Endodermal cell (in vitro differentiated cells): ENCODE measurements around the gene KANK3. TPM values are rescaled to one million over a fixed set of nuclear protein-coding genes. Genes with fewer than 3 reads are reported as not detected.

Experiments
- DNase-seq: peaks from one replicate; pipeline ENCODE4 v3.0.0-alpha.2; 2017
- H3K27ac ChIP-seq: 2 replicates; pipeline ENCODE4 v1.5.1; 2013; ENCODE audit warnings: mild to moderate bottlenecking, low read depth, low read length, moderate library complexity
- H3K27me3 ChIP-seq: 2 replicates; pipeline ENCODE4 v1.6.1; 2013; ENCODE audit warnings: mild to moderate bottlenecking, low read length, moderate library complexity; ENCODE audit not compliant: insufficient read depth, control insufficient read depth, poor library complexity, severe bottlenecking
- H3K36me3 ChIP-seq: 2 replicates; pipeline ENCODE4 v1.7.0; 2013; ENCODE audit warnings: mild to moderate bottlenecking, low read length, moderate library complexity; ENCODE audit not compliant: control insufficient read depth, insufficient read depth
- H3K4me1 ChIP-seq: one replicate; pipeline ENCODE4 v1.7.0; 2013; ENCODE audit warnings: low read length; ENCODE audit not compliant: control insufficient read depth, insufficient read depth
- H3K4me3 ChIP-seq: 2 replicates; pipeline ENCODE4 v1.5.1; 2013; ENCODE audit warnings: mild to moderate bottlenecking, low read length, moderate library complexity
- H3K9ac ChIP-seq: 2 replicates; pipeline ENCODE4 v1.6.1; 2013; ENCODE audit warnings: mild to moderate bottlenecking, low read length, moderate library complexity; ENCODE audit not compliant: poor library complexity, severe bottlenecking; ENCODE audit errors: extremely low read depth
- H3K9me3 ChIP-seq: 2 replicates; pipeline ENCODE4 v1.6.1; 2013; ENCODE audit warnings: mild to moderate bottlenecking, low read length, moderate library complexity; ENCODE audit not compliant: control insufficient read depth
- H3K27ac Mint-ChIP-seq: 2 replicates; pipeline ENCODE4 v1.8.0; 2020; ENCODE audit warnings: mixed read lengths
- H3K27me3 Mint-ChIP-seq: 2 replicates; pipeline ENCODE4 v1.8.0; 2021; ENCODE audit warnings: mild to moderate bottlenecking, mixed read lengths; ENCODE audit not compliant: insufficient read depth
- H3K36me3 Mint-ChIP-seq: 2 replicates; pipeline ENCODE4 v1.8.0; 2020; ENCODE audit warnings: low read depth, mixed read lengths
- H3K4me1 Mint-ChIP-seq: 2 replicates; pipeline ENCODE4 v1.8.0; 2020; ENCODE audit warnings: mixed read lengths
- H3K4me3 Mint-ChIP-seq: 2 replicates; pipeline ENCODE4 v1.8.0; 2020; ENCODE audit warnings: mild to moderate bottlenecking, moderate library complexity, mixed read lengths
- H3K9me3 Mint-ChIP-seq: 2 replicates; pipeline ENCODE4 v1.8.0; 2020; ENCODE audit warnings: mild to moderate bottlenecking, mixed read lengths
- WGBS, 2 experiments: methylation state at CpG; one replicate each; pipeline versions ENCODE4 v1.1.5 to v1.1.7; 2013; ENCODE audit warnings: missing lambda C conversion rate in 2 of 2, mixed read lengths in 1 of 2; ENCODE audit not compliant: insufficient coverage in 1 of 2, insufficient read length in 1 of 2; 5-methylcytosine and 5-hydroxymethylcytosine counted together
- total RNA-seq, 2 donors: library from RNA; stranded (reverse); fragmentation: NEBNext Ultra II Directional in 1 of 2; extraction: Animal tissue kit (Norgen Biotek cat#: 25700) in 1 of 2; gene quantifications; 2 replicates in 1 of 2; 3 replicates in 1 of 2; pipeline ENCODE4 v1.2.1, GENCODE V29; 2021
- TF ChIP-seq, protein P1 (sequence below): fragments of 200-600 bp; sonication (generic); conservative IDR thresholded peaks from 2 replicates; pipeline ENCODE4 v1.5.0; 2021; ENCODE audit warnings: antibody characterized with exemption, mild to moderate bottlenecking

Gene KANK3
- total RNA-seq, 2 donors from 2014 or later, result 2.3 to 2.6 TPM

DNA sequence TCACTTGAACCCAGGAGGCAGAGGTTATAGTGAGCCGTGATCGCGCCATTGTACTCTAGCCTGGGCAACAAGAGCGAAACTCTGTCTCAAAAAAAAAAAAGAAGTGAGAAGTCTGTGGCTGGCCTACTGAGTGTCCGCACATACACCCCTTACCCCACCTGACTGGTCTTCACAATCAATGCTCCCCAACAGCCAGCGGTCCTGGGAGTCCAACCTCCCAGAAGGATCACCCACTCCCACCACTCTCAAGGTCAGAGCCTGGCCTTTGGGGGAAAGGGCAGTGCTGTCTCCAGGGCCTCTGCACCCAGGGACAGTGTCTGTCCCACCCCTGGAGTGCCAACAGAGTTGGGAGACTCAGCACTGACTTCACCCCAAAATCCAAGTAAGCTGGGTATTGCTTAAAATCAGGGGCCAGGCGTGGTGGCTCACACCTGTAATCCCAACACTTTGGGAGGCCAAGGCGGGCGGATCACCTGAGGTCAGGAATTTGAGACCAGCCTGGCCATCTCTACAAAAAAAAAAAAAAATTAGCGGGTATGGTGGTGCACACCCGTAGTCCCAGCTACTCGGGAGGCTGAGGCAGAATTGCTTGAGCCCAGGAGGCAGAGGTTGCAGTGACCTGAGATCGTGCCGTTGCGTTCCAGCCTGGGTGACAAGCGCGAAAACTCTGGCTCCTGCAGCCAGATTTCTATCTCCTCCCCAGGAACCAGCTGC, 32.6 kb downstream of the KANK3 start:
- H3K4me3 Mint-ChIP-seq, result no peak overlapping the region
- no peak for DNase-seq
- Histone ChIP-seq H3K36me3 (peaks cover 33% of the 10 kb centered on the region), H3K4me1 (no peaks in the 10 kb centered on the region), H3K9ac (no peak overlapping the region), H3K4me3 (no peak overlapping the region), H3K27me3 (no peaks in the 10 kb centered on the region), H3K9me3 (no peaks in the 10 kb centered on the region), H3K27ac (no peak overlapping the region)
- TF ChIP-seq, protein P1, sequence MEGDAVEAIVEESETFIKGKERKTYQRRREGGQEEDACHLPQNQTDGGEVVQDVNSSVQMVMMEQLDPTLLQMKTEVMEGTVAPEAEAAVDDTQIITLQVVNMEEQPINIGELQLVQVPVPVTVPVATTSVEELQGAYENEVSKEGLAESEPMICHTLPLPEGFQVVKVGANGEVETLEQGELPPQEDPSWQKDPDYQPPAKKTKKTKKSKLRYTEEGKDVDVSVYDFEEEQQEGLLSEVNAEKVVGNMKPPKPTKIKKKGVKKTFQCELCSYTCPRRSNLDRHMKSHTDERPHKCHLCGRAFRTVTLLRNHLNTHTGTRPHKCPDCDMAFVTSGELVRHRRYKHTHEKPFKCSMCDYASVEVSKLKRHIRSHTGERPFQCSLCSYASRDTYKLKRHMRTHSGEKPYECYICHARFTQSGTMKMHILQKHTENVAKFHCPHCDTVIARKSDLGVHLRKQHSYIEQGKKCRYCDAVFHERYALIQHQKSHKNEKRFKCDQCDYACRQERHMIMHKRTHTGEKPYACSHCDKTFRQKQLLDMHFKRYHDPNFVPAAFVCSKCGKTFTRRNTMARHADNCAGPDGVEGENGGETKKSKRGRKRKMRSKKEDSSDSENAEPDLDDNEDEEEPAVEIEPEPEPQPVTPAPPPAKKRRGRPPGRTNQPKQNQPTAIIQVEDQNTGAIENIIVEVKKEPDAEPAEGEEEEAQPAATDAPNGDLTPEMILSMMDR, result no peak
- H3K27ac Mint-ChIP-seq, result no peak overlapping the region
- WGBS, 2 experiments, result 95 to 98% methylated on average over 13 to 17 of the region's 17 CpGs
- H3K27me3 Mint-ChIP-seq, result peaks cover 2% of the 10 kb centered on the region
- H3K4me1 Mint-ChIP-seq, result peaks cover 22% of the 10 kb centered on the region
- no peaks in the 10 kb centered on the region for H3K9me3 Mint-ChIP-seq
- H3K36me3 Mint-ChIP-seq, result peaks cover 47% of the 10 kb centered on the region

DNA sequence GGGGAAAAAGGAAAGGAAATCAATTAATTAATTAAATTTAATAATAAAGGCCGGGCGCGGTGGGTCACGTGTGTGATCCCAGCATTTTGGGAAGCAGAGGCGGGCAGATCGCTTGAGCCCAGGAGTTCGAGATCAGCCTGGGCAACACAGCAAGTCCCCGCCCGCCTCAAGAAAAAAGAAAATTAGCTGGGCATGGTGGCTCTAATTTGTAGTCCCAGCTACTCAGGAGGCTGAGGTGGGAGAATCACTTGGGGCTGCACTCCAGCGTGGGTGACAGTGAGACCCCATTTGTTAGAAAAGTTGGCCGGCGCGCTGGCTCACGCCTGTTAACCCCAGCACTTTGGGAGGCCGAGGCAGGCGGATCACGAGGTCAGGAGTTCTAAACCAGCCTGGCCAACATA, 34.2 kb downstream of the KANK3 start:
- peak overlapping the region; percentile 93 for H3K4me3 ChIP-seq
- DNase-seq, result no peak
- H3K4me1 ChIP-seq, result no peaks in the 10 kb centered on the region
- WGBS, 2 experiments, result 78 to 88% methylated on average over 14 to 17 of the region's 17 CpGs
- no peak overlapping the region for H3K27ac ChIP-seq
- peaks cover 2% of the 10 kb centered on the region for H3K27me3 Mint-ChIP-seq
- peak overlapping the region; percentile 83 for H3K4me3 Mint-ChIP-seq
- H3K9ac ChIP-seq, result peak overlapping the region; percentile 75
- peak overlapping the region; percentile 82 for H3K27ac Mint-ChIP-seq
- H3K36me3 Mint-ChIP-seq, result peaks cover 54% of the 10 kb centered on the region
- H3K9me3 ChIP-seq, result no peaks in the 10 kb centered on the region
- H3K27me3 ChIP-seq, result no peaks in the 10 kb centered on the region
- TF ChIP-seq, protein P1, result no peak
- H3K9me3 Mint-ChIP-seq, result no peaks in the 10 kb centered on the region
- H3K4me1 Mint-ChIP-seq, result peaks cover 17% of the 10 kb centered on the region
- peaks cover 31% of the 10 kb centered on the region for H3K36me3 ChIP-seq

DNA sequence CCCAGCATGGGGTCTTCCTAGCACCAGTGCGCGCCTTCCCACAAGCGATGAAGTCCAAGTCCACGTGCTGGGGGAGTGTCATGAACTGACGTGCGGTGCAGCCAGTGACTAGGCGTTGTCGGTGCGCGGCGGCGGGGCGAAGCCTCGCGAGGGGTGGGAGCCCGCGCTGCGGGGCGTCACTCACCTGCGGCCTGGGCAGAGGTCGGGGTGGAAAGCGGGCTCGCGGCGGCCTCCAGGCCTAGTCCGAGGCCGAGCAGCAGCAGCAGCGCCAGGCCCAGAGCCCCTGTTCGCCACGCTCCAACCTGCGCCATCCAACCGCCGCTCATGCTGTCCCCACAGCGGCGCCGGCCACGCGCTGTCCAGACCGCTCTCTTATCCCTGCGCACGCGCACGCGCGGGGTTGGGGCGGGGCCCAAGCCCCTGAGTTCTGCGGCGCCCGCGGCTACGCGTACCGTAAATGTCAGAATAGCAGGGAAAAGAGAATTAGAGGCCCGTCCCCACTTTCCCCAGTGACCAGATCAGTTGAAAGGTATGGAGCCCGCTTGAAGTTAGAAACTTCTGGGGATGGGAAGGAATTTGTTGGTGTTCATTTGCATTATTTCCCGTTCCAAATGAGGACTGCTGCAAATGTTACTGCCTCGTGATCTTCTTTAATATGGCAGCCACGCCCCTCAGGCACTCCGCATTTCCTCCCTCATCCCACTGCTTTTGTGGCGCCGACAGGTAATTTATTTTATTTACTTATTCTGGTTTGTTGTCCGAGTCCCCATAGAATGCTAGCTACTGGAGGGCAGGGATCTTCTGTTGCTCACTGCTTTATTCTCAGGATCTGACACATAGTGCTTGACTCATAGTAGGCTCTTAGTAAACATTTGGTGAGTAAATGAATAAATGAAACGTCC, 34.8 kb downstream of the KANK3 start, which contains the start of gene CD320:
Gene CD320 (minus strand): TSS at position 394 of the 902 bp plus-strand sequence. CDS start 68 bp downstream, at position 326.
- Histone ChIP-seq H3K27ac (peak within 1 kb of the TSS; percentile 14), H3K27me3 (no peaks in the 10 kb centered on the region), H3K4me1 (no peaks in the 10 kb centered on the region), H3K9ac (peak within 1 kb of the TSS; percentile 75), H3K9me3 (no peaks in the 10 kb centered on the region), H3K4me3 (peak within 1 kb of the TSS; percentile 93), H3K36me3 (peaks cover 24% of the 10 kb centered on the region)
- peak within 1 kb of the TSS; percentile 83 for H3K4me3 Mint-ChIP-seq
- H3K27me3 Mint-ChIP-seq, result peaks cover 2% of the 10 kb centered on the region
- peaks cover 17% of the 10 kb centered on the region for H3K4me1 Mint-ChIP-seq
- no peaks in the 10 kb centered on the region for H3K9me3 Mint-ChIP-seq
- DNase-seq, result peak; percentile 94
- peak within 1 kb of the TSS; percentile 98 for H3K27ac Mint-ChIP-seq
- 1 to 7% methylated on average over 10 to 63 of the region's 63 CpGs for WGBS, 2 experiments
- TF ChIP-seq, protein P1, result no peak
- H3K36me3 Mint-ChIP-seq, result peaks cover 52% of the 10 kb centered on the region
